ENCODE data around the gene SKAP1.
A peak's percentile ranks its signal among the peaks of the same experiment; 100 is the strongest.

SKAP1 gene

DNA sequence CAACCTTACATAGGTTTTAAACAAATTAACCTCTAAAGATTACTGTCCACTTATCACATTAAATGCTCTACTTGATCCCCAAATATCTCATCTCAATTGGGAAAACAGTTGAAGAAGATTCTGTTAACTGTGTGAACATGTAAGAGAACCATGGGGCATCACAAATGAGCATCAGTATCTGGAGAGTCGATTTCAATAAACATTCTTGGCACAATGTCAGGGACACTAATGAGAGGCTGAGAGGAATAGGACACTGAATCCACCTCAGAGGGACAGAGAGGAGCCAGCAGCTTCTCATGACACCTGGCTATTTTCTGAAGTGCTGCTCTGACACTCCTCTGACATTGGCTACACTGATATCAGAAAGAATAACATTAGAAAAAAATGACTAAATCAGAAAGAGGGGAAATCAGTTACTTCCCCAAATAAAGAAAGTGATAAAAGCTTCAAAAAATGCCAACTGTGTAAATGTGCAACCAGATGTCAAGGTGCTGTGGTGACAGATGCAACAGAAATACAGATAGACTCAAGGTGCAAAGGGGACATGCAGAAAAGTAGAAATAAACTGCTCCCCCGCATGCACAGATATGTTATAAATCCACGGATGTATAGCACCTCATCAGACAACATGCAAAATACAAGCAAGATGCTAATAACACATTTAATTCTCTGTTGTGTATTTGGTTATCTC lies 255.0 kb downstream of the SKAP1 start:
- Histone ChIP-seq H3K27me3 (ENCODE audit: low read depth, low read length) (no peaks in the 10 kb centered on the region), H3K27ac (ENCODE audit: low read length) (no peak overlapping the region), H3K4me3 (ENCODE audit: low read depth in 1 of 2, low read length in 2 of 2) (no peak overlapping the region)

DNA sequence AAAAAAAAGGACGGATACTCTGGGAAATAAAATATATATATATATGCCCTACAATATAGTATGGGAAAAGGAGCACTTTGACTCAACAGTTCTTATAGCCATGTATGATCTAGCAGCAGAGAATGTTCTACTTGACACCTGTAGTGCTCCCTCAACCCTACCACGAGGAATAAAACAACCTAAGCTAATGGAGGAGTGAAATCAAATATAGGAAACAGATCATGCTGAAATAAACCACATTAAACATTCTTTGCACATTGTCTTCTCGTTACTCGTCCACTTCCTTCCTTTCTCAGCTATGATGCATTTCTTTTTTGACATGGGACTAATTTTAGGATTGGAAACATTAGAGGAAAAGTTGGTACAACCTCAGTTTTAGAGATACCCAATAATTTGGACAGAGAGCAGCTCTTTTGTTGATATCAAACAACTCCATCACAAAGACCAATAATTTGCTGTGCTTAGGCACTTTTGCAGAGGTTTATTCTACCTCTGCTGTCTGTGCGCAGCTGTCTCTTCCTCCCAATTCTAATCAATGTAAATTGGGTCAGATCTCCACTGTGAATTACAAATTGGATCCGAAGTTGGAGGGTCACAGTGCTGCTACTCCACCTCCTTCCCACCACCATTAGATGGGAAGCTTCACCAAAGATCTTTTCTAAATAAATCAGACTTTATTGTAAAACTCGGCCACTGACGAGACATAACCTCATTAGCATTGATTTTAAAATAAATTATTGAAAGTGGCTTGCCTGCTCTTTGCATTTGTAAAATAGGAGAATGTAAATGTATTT lies 256.6 kb downstream of the SKAP1 start:
- Histone ChIP-seq H3K9me3 (ENCODE audit: control insufficient read depth in 1 of 2, low read length in 2 of 2) (no peaks in the 10 kb centered on the region), H3K27me3 (ENCODE audit: low read depth, low read length) (no peaks in the 10 kb centered on the region), H3K36me3 (ENCODE audit: control insufficient read depth in 1 of 2, insufficient read depth in 2 of 2, low read length in 2 of 2) (no peaks in the 10 kb centered on the region), H3K27ac (ENCODE audit: low read length) (no peak overlapping the region), H3K4me1 (ENCODE audit: control insufficient read depth in 1 of 2, insufficient read depth in 2 of 2, low read length in 2 of 2) (no peaks in the 10 kb centered on the region), H3K4me3 (ENCODE audit: low read depth in 1 of 2, low read length in 2 of 2) (no peak overlapping the region)

More for the DNA sequence above, 255.0 kb downstream of the SKAP1 start:
- Histone ChIP-seq H3K36me3 (ENCODE audit: control insufficient read depth in 1 of 2, insufficient read depth in 2 of 2, low read length in 2 of 2) (no peaks in the 10 kb centered on the region), H3K4me1 (ENCODE audit: control insufficient read depth in 1 of 2, insufficient read depth in 2 of 2, low read length in 2 of 2) (no peaks in the 10 kb centered on the region), H3K9me3 (ENCODE audit: control insufficient read depth in 1 of 2, low read length in 2 of 2) (no peaks in the 10 kb centered on the region)

DNA sequence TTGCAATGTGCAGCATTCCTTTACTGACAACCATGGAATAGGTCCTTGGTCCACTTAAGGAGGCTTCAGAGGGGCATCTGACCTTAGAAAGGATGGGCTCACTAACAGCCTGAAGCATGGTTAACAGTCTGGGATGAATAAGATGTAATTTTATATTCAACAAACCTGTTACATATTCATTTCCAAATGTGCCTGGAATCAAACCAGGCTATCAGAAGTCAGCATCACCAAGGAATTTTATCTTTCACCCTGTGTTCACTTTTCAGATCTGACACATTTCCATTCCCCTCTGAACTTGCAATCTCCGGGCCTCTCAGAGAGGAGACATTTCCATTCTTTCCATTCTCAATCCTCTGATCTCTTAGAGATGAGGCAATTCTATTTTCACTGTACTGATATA lies 260.1 kb downstream of the SKAP1 start:
- Histone ChIP-seq H3K27ac (ENCODE audit: low read length) (no peak overlapping the region), H3K4me1 (ENCODE audit: control insufficient read depth in 1 of 2, insufficient read depth in 2 of 2, low read length in 2 of 2) (no peaks in the 10 kb centered on the region), H3K27me3 (ENCODE audit: low read depth, low read length) (no peaks in the 10 kb centered on the region), H3K36me3 (ENCODE audit: control insufficient read depth in 1 of 2, insufficient read depth in 2 of 2, low read length in 2 of 2) (no peaks in the 10 kb centered on the region), H3K4me3 (ENCODE audit: low read depth in 1 of 2, low read length in 2 of 2) (no peak overlapping the region), H3K9me3 (ENCODE audit: control insufficient read depth in 1 of 2, low read length in 2 of 2) (no peaks in the 10 kb centered on the region)

DNA sequence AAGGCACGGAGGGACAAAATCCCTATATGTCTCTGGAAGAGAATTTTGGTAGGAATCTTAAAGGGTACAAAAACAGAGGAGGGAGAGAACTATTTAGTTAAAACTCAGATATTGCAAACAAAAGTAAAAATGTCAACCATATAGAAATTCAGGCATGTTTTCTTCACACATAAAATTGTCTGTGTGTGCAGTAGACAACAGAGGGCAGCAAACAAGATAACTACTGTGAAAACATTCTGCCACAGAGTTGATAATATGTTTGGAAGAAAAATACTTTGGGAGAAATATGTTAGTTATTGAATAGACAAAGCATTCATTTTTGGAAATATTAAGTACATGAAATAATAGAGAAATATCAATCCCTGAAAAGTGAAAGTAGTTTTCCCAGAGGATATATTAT lies 266.2 kb downstream of the SKAP1 start:
- Histone ChIP-seq H3K4me1 (ENCODE audit: control insufficient read depth in 1 of 2, insufficient read depth in 2 of 2, low read length in 2 of 2) (no peaks in the 10 kb centered on the region), H3K9me3 (ENCODE audit: control insufficient read depth in 1 of 2, low read length in 2 of 2) (no peaks in the 10 kb centered on the region), H3K27me3 (ENCODE audit: low read depth, low read length) (no peaks in the 10 kb centered on the region), H3K27ac (ENCODE audit: low read length) (no peak overlapping the region), H3K4me3 (ENCODE audit: low read depth in 1 of 2, low read length in 2 of 2) (no peak overlapping the region), H3K36me3 (ENCODE audit: control insufficient read depth in 1 of 2, insufficient read depth in 2 of 2, low read length in 2 of 2) (no peaks in the 10 kb centered on the region)

DNA sequence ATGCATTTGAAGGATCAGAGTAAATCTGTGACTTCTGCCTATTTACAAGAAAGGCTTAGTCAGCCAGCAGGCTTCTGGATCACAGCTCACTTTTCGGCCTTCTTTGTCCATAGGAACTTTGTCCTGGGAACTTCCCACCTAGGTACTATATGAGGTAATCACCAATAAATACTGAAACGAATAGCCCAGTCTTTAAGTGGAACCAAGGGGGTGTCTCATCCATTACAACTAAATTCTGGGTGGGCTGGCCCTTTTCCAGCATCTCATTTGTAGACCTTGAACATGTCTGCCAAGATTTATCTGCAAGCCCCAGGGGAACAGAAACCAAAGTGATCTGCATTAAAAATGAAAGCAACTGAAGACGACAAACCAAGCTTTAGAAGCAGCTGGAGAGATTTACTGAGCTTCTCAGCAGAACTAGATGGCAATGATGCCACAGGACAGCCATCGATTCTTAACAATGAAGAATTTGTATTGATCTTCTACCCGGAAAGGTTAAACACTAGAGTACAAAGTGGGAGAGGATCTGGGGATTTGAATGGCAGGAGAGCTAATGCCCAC lies 267.0 kb downstream of the SKAP1 start:
- H3K36me3 ChIP-seq (ENCODE audit: control insufficient read depth in 1 of 2, insufficient read depth in 2 of 2, low read length in 2 of 2), result no peaks in the 10 kb centered on the region
- no peaks in the 10 kb centered on the region for H3K27me3 ChIP-seq (ENCODE audit: low read depth, low read length)
- no peaks in the 10 kb centered on the region for H3K4me1 ChIP-seq (ENCODE audit: control insufficient read depth in 1 of 2, insufficient read depth in 2 of 2, low read length in 2 of 2)
- H3K9me3 ChIP-seq (ENCODE audit: control insufficient read depth in 1 of 2, low read length in 2 of 2), result no peaks in the 10 kb centered on the region
- H3K4me3 ChIP-seq (ENCODE audit: low read depth in 1 of 2, low read length in 2 of 2), result peak overlapping the region in 1 of 2 donors; percentile 14
- H3K27ac ChIP-seq (ENCODE audit: low read length), result no peak overlapping the region

DNA sequence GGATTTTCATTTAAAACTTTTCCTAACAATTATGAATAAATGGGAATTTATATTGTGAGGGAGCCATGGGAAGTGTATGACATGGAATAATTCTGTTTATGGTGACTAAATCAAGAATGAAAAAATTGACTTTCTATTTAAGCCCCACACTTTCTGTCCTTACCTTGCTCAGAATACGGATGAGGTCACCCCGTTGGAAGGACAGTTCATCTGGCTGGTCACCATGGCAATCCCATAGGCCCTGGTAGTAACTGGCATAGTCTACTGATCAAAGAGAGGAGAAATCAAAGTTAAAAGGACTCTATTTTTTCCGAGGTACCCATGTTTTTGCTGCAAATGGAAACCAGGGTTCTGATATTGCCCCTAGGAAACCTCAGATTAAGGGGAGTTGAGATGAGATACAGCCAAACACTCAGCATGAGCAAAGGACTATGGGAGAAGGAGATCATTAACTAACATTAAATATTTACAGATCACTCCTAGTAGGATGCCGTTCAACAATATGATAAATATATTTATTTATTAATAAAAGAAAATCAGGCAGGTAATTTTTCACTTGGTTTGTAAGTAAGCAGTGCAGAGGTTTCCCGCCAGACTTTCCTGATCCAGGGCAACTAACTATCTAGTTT lies 267.6 kb downstream of the SKAP1 start:
- no peaks in the 10 kb centered on the region for H3K27me3 ChIP-seq (ENCODE audit: low read depth, low read length)
- H3K36me3 ChIP-seq (ENCODE audit: control insufficient read depth in 1 of 2, insufficient read depth in 2 of 2, low read length in 2 of 2), result no peaks in the 10 kb centered on the region
- no peaks in the 10 kb centered on the region for H3K9me3 ChIP-seq (ENCODE audit: control insufficient read depth in 1 of 2, low read length in 2 of 2)
- no peak overlapping the region for H3K4me3 ChIP-seq (ENCODE audit: low read depth in 1 of 2, low read length in 2 of 2)
- H3K27ac ChIP-seq (ENCODE audit: low read length), result no peak overlapping the region
- no peaks in the 10 kb centered on the region for H3K4me1 ChIP-seq (ENCODE audit: control insufficient read depth in 1 of 2, insufficient read depth in 2 of 2, low read length in 2 of 2)

DNA sequence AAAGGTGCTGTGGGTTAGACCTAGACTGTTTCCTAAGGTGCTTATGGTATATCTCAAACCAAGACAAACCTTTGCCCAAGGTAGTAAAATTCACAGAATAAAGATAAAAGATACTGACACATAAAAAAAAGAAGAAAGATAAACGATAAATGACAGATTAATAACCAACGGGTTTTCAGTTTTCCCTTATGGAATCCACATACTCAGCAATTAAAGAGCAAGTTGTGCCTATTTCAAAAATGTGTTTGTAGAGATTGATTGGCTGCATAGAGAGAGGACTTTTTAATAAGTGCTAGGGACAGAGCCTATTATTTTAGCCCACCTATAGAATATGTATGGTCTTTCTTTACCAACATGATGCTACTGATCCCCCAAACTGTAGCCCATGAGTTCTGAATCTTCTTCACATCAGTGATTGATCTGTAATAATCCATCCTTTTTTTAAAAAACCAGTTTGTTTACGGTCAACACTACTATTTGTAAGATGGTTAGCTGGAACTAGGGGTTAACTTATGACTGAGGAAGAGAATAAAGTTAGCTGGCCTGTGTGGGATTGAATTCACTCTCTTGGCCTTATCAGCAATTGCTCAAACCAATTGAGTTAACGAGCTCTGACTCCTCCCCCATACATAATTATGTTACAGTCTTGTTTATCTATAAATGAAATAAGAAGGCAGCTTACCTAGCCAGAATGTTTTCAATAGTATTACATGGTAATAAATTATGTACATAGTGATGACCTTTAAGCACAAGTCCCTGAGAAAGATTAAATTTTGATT lies 268.7 kb downstream of the SKAP1 start:
- H3K27me3 ChIP-seq (ENCODE audit: low read depth, low read length), result no peaks in the 10 kb centered on the region
- no peaks in the 10 kb centered on the region for H3K4me1 ChIP-seq (ENCODE audit: control insufficient read depth in 1 of 2, insufficient read depth in 2 of 2, low read length in 2 of 2)
- no peak overlapping the region for H3K27ac ChIP-seq (ENCODE audit: low read length)
- H3K36me3 ChIP-seq (ENCODE audit: control insufficient read depth in 1 of 2, insufficient read depth in 2 of 2, low read length in 2 of 2), result no peaks in the 10 kb centered on the region
- H3K4me3 ChIP-seq (ENCODE audit: low read depth in 1 of 2, low read length in 2 of 2), result no peak overlapping the region
- H3K9me3 ChIP-seq (ENCODE audit: control insufficient read depth in 1 of 2, low read length in 2 of 2), result no peaks in the 10 kb centered on the region

DNA sequence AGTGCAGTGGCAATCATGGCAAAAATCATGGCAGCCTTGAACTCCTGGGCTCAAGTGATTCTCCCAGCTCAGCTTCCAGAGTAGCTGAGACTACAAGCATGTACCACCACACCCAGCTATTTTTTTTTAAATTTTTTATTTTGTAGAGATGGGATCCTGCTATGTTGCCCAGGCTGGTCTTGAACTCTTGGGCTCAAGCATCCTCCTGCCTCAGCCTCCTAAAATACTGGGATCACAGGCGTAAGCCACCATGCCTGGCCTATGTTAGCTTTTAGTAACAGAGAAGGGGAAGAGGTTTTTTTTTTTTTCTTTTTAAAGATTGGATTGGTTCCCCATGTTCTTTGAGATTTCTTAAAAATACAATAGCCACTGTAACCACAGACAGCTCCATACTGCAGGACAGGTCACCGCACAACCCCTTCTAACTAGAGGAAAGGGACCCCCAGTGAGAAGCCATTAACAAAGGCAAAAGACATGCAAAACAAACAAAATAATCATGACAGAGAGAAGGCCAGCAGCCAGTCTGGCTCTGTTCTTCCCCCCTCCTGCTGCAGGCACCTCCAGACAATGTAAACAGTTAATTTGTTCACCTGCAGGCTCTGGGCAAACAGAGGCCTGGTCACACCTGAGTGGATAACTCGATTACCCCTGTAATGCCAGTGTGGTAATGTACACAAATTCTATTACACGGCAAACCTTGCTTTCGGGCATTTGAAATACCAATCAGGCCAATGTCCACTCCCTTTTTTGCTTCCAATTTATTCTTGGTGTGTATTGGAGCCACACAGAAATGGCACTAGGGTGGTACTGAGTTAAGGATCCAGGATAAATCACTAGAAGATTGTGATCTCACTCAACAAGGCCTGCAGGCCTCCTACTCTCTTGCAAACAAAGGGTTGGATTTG lies 269.6 kb downstream of the SKAP1 start:
- Histone ChIP-seq H3K9me3 (ENCODE audit: control insufficient read depth in 1 of 2, low read length in 2 of 2) (no peaks in the 10 kb centered on the region), H3K27me3 (ENCODE audit: low read depth, low read length) (no peaks in the 10 kb centered on the region), H3K27ac (ENCODE audit: low read length) (no peak overlapping the region), H3K4me3 (ENCODE audit: low read depth in 1 of 2, low read length in 2 of 2) (no peak overlapping the region), H3K4me1 (ENCODE audit: control insufficient read depth in 1 of 2, insufficient read depth in 2 of 2, low read length in 2 of 2) (no peaks in the 10 kb centered on the region), H3K36me3 (ENCODE audit: control insufficient read depth in 1 of 2, insufficient read depth in 2 of 2, low read length in 2 of 2) (no peaks in the 10 kb centered on the region)

DNA sequence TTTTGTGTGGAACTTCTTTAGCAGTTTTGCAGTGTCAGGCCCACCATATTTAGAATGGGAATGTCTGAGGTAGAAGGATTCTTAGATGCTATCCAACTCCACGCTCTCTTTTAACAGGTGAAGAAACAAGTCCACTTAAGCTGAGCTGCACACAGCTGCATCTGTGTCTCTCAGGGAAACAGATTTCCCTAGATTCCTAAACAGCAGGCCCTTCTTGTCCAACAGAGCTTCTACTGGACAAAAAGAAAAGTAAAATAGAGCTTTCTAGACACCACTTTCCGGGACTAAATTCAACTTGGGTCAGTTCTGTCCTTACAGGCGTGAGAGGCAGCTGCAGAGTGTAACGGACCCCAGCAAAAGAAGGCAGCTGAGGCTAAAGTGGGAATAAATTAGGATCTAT lies 270.8 kb downstream of the SKAP1 start:
- Histone ChIP-seq H3K36me3 (ENCODE audit: control insufficient read depth in 1 of 2, insufficient read depth in 2 of 2, low read length in 2 of 2) (no peaks in the 10 kb centered on the region), H3K27me3 (ENCODE audit: low read depth, low read length) (no peaks in the 10 kb centered on the region), H3K4me3 (ENCODE audit: low read depth in 1 of 2, low read length in 2 of 2) (no peak overlapping the region), H3K9me3 (ENCODE audit: control insufficient read depth in 1 of 2, low read length in 2 of 2) (no peaks in the 10 kb centered on the region), H3K4me1 (ENCODE audit: control insufficient read depth in 1 of 2, insufficient read depth in 2 of 2, low read length in 2 of 2) (no peaks in the 10 kb centered on the region), H3K27ac (ENCODE audit: low read length) (no peak overlapping the region)

DNA sequence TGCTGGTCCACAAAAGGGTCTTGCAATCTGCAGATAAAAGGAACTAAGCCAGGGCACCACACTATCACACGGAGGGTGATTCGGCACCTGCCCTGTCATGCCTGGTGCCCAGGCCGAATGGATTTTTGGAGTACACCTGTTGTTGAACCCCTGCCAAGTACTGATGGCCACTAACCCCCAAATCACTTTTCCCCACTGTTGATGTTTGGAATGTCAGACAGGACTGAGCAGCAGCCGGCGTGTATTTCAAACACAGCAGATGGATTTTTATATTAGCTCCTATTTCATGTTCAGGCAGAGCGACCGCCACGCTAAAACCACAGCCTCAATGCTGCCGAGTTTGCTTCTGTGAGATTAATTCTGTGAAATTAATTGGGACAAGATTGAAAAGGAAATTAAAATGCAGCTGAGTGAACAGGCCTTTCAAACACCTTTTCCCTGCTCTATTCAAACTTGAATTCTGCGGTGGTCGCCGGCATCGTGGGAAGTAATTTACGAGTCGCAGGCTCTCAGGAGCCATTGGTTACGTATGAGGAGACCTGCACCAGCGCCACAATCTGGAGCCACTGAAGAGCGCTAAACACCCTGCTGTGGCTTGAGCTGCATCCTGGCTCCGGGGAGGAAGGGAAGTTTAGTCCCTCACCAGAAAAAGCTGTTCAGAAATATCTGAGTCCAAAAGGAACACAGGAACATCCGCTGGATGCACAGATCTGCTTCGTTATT lies 274.0 kb downstream of the SKAP1 start:
- Histone ChIP-seq H3K4me3 (ENCODE audit: low read depth in 1 of 2, low read length in 2 of 2) (no peak overlapping the region), H3K27me3 (ENCODE audit: low read depth, low read length) (peaks cover 6% of the 10 kb centered on the region), H3K4me1 (ENCODE audit: control insufficient read depth in 1 of 2, insufficient read depth in 2 of 2, low read length in 2 of 2) (no peaks in the 10 kb centered on the region), H3K27ac (ENCODE audit: low read length) (no peak overlapping the region), H3K9me3 (ENCODE audit: control insufficient read depth in 1 of 2, low read length in 2 of 2) (no peaks in the 10 kb centered on the region), H3K36me3 (ENCODE audit: control insufficient read depth in 1 of 2, insufficient read depth in 2 of 2, low read length in 2 of 2) (no peaks in the 10 kb centered on the region)

Measured in muscle layer of duodenum (tissue), 2 donors.